GM21576 (cell line): ENCODE measurements around the gene C4orf50.
A peak's percentile ranks its signal among the peaks of the same experiment; 100 is the strongest.
"Not testable (repeated sequence)": the region's sequence is repeated elsewhere in the genome, so short reads cannot be mapped to it uniquely, and the experiment has no call there.

Source experiments
- ATAC-seq: cut with Tn5 transposase; IDR thresholded peaks from one replicate; pipeline ENCODE4 v1.9.1; 2021; ENCODE audit warnings: mild to moderate bottlenecking, moderate library complexity; ENCODE audit not compliant: unreplicated experiment

C4orf50 gene

DNA sequence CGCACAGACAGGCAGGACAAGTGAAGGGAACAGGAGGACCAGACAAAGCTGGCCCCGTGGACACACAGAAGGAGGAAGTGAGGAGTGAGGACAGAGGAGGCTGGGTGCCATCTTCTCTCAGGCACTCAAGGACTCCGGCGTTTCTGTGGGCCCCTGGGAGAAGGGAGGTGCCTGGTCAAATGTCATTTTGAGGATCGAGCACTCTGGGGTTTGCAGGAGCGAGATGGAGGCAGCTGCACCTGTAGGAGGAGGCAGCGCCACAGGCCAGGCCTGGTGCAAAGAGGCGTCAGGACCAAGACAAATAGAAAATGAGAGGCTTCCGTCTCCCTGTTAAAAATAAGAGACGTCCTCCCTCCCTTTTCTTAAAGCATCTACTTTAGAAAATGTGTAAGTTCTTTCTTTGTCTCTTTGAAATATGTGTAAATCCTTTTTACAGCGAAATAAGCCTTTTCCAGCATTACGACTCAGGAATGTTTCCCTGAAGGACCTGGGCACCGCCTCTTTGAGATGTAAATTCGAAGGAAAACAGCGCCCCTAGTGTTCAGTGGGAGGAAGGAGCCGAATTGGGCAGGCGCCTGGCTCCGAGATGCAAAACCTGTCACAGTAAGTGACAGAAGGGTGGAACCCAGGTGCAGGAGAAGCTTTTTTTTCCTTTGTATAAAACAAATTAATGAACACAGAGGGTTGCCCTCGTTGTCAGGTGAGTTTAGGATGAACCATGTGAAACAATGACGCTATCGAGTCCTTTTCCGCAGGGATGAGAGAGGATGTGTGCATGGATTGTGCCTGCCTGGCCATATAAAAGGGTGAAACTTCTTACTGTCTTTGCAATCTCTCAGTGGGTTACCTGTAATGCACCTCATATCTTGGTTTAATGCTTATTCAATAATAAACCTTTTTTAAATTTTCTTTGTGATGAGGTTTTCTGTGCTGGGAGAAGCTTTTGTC lies 1.4 kb upstream of the C4orf50 start:
- no peak for ATAC-seq

GRCh38 chr4:6017800-6018199 lies 431 bp downstream of the C4orf50 start:
- no peak for ATAC-seq

DNA sequence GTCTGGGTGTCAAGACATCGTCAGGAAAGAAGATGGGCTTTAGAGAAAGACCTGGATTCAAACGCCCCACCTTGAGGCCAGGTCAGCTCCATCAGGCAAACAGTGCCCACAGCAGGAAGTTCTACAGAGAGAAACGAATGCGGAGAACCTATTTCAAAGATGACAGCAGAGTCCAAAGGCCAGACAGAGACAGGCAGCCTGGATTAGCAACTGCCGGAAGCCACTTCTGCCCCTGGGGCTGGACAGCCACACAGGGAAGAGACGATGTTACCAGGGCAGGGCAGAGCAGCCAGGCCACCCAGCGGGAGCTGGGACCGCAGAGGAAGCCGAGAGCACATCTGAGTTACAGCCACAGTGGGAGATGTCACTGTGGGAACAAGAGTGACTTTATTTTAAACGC lies 1.2 kb downstream of the C4orf50 start:
- ATAC-seq: no peak

- no peak for ATAC-seq
These were observed 4.7 kb downstream of the C4orf50 start for GRCh38 chr4:6013564-6013963.

GRCh38 chr4:6012200-6012599 lies 6.0 kb downstream of the C4orf50 start:
- ATAC-seq: no peak

GRCh38 chr4:6011686-6012085 lies 6.5 kb downstream of the C4orf50 start:
- ATAC-seq: no peak

DNA sequence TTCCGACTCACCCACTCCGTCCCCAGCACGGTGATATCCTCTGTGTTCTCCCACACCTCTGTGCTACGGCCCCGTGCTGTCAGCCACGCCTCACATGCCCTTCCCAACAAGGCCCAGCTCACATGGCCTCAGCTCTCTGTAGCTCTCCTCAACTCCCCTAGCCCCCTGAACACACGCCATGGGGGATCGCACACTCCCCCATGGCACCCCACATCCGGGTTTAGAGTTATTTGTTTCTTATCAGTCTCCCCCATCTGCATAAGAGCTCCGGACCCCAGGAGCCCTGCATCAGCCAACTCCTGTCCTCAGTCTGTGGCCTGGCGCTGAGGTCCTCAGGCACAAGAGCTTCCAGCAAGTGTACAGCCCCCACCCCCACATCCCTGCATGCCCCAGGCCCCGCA lies 7.0 kb downstream of the C4orf50 start:
- ATAC-seq: no peak

- ATAC-seq: no peak
These were observed 7.4 kb downstream of the C4orf50 start for GRCh38 chr4:6010789-6011188.

DNA sequence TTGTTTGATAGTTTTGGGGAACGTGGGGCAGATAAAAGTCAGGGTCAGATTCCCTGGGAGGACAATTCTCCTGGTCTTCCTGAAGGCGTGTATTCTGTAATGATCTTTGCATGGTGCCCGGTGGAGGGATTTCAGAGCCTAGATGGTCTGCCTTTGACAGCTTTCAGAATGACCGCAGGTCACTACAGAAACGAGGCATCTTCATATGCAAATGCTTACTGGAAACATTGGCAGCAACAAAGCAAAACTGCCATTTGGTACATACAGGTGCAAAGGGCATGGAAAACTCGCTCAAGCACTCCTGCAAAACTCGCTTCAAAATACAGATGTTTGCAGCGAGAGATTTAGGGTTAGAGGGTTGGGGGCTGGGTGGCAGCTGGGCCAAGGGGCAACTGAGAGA lies 8.8 kb downstream of the C4orf50 start:
- no peak for ATAC-seq

GRCh38 chr4:6008766-6009385 lies 9.4 kb downstream of the C4orf50 start:
- no peak for ATAC-seq

DNA sequence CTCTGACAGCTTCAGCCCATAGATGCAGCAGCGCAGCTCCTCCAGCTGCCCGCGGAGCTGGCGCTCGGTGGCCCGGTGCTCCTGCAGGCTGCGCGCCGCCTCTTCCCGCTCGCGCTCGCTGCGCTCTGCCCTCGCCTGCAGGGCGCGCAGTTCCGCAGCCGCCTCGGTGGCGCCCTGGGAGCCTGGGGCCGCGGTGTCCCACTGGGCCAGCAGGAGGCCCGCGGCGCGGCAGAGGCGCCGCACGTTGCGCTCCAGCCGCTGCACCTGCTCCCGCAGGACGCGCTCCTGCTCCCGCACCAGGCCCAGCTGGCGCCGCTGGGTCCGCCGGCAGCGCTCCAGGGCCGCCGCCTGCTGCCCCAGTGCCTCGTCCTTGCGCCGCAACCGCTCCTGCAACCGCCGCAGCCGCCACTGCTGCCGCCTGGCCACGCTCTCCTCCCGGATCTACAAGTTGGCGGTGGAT lies 10.1 kb downstream of the C4orf50 start:
- ATAC-seq: no peak

DNA sequence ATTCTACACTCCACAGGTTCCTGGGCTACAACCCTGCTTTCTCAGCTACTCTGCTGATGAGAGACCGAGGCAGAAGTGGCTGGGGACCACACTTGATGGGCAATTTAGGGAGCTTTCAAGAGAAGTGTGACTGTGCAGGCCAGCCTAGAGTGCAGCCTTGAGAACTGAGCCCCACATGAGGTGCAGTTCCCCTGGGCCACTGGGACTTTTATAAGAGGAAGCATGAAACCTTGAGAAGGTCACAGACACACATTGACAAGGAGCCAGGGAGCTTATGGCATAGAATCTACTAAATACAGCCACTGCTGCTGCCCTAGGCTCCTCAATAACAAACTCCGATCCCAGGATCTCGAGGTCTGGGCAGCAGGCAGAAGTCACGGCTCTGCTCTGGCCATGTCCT lies 13.1 kb downstream of the C4orf50 start:
- ATAC-seq: no peak

DNA sequence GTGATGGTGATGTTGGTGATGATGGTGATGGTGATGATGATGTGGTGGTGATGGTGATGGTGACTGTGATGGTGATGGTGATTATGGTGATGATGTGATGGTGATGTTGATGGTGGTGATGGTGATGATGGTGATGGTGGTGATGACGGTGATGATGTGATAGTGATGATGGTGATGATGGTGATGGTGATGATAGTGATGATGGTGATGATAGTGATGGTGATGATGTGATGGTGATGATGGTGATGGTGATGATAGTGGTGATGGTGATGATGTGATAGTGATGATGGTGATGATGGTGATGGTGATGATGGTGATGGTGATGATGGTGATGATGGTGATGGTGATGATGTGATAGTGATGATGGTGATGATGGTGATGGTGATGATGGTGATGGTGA lies 14.7 kb downstream of the C4orf50 start:
- ATAC-seq: not testable (repeated sequence)

- ATAC-seq: no peak
These were observed 15.3 kb downstream of the C4orf50 start for GRCh38 chr4:6002926-6003325.

GRCh38 chr4:6002492-6002833 lies 15.8 kb downstream of the C4orf50 start:
- no peak for ATAC-seq

GRCh38 chr4:6001680-6002491 lies 16.3 kb downstream of the C4orf50 start:
- no peak for ATAC-seq

DNA sequence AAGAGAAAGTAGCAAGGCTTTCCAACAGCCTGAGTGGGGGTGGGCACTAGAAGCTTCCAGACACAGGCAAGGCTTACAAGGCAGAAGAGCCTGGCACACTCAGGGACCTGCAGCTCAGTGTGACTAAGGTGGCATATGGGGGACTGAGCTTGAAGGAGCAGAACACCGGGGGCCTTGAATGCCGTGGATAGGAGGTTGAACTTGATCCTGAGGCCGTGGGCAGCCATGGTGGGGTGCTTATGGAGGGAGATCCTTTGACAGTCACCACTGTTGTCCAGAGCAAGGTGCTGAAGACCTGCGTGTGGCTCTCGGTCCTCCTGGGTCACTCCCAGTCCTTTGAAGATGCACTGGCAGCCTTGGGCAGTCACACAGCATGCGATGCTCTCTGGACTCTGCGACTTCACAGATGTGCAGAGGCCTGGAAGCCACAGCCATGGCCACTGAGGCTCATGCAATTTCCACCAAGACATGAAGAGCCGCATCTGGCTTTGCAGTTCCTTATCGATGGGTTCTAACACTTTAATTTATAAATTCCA lies 18.3 kb downstream of the C4orf50 start:
- no peak for ATAC-seq

- no peak for ATAC-seq
These were observed 18.9 kb downstream of the C4orf50 start for GRCh38 chr4:5999356-5999755.

GRCh38 chr4:5998333-5998936 lies 19.8 kb downstream of the C4orf50 start:
- peak; percentile 80 for ATAC-seq

DNA sequence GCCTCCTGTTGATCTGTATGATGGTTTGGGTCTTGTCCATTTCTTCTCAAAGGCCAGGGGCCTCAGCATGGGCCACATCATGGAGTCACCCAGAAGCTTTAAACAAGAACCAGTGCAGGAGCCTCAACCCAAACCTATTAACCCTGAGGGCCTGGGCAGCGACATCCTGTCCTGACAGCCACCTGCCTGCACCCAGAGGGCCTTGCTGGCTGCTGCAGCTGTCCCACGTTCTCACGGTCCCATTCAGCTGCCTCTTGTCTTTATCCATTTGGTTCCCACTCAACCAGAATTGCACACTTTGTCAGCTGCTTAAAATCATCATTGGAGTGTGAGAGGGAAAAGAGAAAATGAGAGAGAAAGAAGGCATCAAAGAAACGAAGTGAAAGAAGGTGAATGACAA lies 21.6 kb downstream of the C4orf50 start:
- no peak for ATAC-seq
